Bronchial epithelial cell (primary cell): ENCODE measurements around the gene TERB2. TPM values are rescaled to one million over a fixed set of nuclear protein-coding genes. Genes with fewer than 3 reads are reported as not detected.
"Not testable (repeated sequence)": the region's sequence is repeated elsewhere in the genome, so short reads cannot be mapped to it uniquely, and the experiment has no call there.

Experiments
- DNase-seq: peaks from one replicate; pipeline ENCODE4 v3.0.0-alpha.2; 2010; ENCODE audit warnings: low read depth
- FAIRE-seq: peaks from 2 replicates; lab custom pipeline; 2011; peaks lifted over from hg19 to GRCh38; lab: Jason Lieb, UNC
- H3K27me3 ChIP-seq: 2 replicates; pipeline ENCODE4 v1.5.1; 2011; ENCODE audit warnings: low read length; ENCODE audit not compliant: control insufficient read depth, insufficient read depth
- H3K36me3 ChIP-seq: 2 replicates; pipeline ENCODE4 v1.5.1; 2011; ENCODE audit warnings: low read length; ENCODE audit not compliant: control insufficient read depth, insufficient read depth
- H3K4me3 ChIP-seq: 2 replicates; pipeline ENCODE4 v1.5.1; 2011; ENCODE audit warnings: mild to moderate bottlenecking, low read depth, low read length, control low read depth
- total RNA-seq: library from RNA; depleted of rRNA; stranded (reverse); fragments of >200 nt; gene quantifications from 2 replicates; pipeline ENCODE4 v1.2.1, GENCODE V29; 2014
- TF ChIP-seq, protein P1 (sequence below): IDR thresholded peaks from 2 replicates; pipeline ENCODE4 v1.5.1; 2011; ENCODE audit warnings: mild to moderate bottlenecking, moderate library complexity, low read length, control low read depth, inconsistent platforms; ENCODE audit not compliant: insufficient read depth, severe bottlenecking

Gene TERB2
- total RNA-seq, 1 donor from 2014 or later = not detected

DNA sequence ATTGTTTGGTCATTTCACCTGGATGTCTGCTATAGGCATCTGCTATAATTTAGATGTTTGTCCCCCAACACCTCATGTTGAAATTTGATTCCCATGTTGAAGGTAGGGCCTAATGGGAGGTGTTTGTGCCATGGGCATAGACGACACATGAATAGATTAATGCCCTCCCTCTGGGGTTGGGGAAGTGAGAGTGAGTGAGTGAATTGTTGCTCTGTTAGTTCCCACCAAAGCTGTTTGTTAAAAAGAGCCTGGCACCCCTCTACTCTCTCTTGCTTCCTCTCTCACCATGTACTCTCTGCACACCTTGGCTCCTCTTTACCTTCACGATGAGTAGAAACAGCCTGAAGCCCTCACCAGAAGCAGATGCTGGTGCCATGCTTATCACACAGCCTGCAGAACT lies 42.6 kb downstream of the TERB2 start:
- TF ChIP-seq, protein P1, sequence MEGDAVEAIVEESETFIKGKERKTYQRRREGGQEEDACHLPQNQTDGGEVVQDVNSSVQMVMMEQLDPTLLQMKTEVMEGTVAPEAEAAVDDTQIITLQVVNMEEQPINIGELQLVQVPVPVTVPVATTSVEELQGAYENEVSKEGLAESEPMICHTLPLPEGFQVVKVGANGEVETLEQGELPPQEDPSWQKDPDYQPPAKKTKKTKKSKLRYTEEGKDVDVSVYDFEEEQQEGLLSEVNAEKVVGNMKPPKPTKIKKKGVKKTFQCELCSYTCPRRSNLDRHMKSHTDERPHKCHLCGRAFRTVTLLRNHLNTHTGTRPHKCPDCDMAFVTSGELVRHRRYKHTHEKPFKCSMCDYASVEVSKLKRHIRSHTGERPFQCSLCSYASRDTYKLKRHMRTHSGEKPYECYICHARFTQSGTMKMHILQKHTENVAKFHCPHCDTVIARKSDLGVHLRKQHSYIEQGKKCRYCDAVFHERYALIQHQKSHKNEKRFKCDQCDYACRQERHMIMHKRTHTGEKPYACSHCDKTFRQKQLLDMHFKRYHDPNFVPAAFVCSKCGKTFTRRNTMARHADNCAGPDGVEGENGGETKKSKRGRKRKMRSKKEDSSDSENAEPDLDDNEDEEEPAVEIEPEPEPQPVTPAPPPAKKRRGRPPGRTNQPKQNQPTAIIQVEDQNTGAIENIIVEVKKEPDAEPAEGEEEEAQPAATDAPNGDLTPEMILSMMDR = no peak
- FAIRE-seq = no peak

DNA sequence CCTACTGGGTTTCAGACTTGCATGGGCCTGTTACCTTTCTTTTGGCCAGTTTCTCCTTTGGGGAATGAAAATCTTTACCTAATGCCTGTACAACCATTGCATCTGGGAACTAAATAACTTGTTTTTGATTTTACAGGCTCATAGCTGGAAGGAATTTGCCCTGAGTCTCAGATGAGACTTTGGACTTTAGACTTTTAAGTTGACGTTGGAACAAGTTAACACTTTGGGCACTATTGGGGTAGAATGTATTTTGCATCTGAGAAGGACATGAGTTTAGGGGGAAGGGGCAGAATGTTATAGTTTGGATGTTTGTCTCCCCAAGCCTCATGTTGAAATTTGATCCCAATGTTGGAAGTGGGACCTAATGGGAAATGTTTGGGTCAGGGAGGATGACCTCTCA lies 44.7 kb downstream of the TERB2 start:
- not testable (repeated sequence) for H3K36me3 ChIP-seq, H3K4me3 ChIP-seq, DNase-seq, H3K27me3 ChIP-seq
- peak; percentile 76 for FAIRE-seq

More for the DNA sequence above, 42.6 kb downstream of the TERB2 start:
- no peaks in the 10 kb centered on the region for H3K36me3 ChIP-seq
- no peaks in the 10 kb centered on the region for H3K27me3 ChIP-seq
- H3K4me3 ChIP-seq = no peak overlapping the region
- DNase-seq = no peak

DNA sequence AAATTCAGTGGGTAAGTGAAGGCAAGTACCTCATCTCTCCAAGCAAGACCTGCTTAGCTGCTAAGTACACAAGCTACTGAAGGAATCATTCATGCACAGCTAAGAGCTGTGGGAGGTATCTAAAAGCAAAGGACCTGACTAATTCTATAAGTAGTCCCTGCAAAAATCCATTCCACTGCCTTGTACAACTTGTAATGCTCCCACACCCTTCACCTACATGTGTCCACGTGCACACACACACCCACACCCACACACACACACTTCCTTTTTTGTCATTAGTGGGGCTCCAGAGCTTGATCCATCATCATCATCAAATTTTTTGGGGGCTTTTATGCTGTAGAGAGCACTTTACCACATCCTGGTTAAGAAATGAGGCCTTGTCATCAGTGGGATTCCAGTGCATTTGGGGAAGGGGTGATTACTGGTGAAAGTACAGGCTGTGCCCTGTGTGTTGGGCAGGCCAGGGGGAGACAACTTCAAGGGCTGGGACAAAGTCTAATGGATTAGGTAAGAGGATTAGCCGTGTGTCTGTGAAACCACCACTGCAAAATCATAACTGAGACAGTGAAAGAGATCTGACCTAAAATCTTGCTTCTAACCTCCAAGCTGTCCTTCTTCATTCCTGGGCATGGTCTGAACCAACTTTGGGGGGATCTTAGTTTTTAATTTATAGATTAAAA lies 47.4 kb downstream of the TERB2 start:
- DNase-seq = peak; percentile 10
- H3K36me3 ChIP-seq, H3K4me3 ChIP-seq, FAIRE-seq, H3K27me3 ChIP-seq: not testable (repeated sequence)

DNA sequence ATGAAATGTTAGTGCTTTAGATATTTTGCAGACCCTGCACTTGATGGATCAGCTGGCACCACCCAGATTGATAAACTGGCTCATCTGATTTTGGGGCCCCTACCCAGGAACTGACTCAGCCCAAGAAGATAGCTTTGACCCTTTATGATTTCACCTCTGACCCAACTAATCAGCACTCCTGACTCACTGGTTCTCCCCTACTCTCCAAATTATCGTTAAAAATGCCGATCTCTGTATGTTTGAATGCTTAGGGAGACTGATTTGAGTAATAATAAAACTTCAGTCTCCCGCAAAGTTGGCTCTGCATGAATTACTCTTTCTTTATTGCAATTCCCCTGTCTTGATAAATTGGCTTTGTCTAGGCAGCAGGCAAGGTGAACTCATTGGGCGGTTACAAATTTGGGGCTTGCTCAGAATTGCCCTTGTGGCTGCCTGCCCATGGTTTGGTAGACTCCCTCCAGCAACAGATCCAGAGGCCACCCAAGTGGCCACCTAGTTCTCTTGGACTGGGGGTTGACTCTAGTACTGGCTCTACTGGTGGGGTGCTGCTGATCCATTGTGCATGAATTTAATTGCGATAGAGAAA lies 48.2 kb downstream of the TERB2 start:
- H3K4me3 ChIP-seq, H3K27me3 ChIP-seq, FAIRE-seq, DNase-seq, H3K36me3 ChIP-seq: not testable (repeated sequence)

DNA sequence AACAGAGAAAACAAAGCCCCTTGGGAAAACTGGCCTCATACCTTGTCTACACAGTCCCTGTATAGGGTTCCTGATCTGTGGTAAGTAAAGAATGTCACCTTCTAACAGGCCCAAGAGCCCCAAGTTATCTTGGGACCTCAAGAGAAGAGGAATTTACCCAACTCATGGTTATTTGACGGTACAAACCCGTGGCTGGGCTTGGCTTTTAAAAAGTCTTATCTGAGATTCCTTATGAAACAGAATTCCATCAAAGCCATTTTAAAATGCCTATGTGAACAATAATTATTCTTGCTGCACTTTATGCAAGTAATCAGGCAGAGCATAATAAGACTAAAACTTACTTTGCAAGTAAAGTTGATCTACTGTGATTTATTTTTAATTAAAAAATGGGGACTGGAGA lies 52.6 kb downstream of the TERB2 start:
- FAIRE-seq (no peak), DNase-seq (no peak)
- H3K36me3 ChIP-seq = no peaks in the 10 kb centered on the region
- H3K4me3 ChIP-seq = no peak overlapping the region
- TF ChIP-seq, protein P1 = no peak
- H3K27me3 ChIP-seq = no peaks in the 10 kb centered on the region

DNA sequence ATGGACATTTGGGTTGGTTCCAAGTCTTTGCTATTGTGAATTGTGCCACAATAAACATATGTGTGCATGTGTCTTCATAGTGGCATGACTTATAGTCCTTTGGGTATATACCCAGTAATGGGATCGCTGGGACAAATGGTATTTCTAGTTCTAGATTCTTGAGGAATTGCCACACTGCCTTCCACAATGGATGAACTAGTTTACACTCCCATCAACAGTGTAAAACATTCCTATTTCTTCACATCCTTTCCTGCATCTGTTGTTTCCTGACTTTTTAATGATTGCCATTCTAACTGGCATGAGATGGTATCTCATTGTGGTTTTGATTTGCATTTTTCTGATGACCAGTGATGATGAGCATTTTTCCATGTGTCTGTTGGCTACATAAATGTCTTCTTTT lies 58.6 kb downstream of the TERB2 start:
- FAIRE-seq, H3K4me3 ChIP-seq, DNase-seq, H3K27me3 ChIP-seq, H3K36me3 ChIP-seq: not testable (repeated sequence)

DNA sequence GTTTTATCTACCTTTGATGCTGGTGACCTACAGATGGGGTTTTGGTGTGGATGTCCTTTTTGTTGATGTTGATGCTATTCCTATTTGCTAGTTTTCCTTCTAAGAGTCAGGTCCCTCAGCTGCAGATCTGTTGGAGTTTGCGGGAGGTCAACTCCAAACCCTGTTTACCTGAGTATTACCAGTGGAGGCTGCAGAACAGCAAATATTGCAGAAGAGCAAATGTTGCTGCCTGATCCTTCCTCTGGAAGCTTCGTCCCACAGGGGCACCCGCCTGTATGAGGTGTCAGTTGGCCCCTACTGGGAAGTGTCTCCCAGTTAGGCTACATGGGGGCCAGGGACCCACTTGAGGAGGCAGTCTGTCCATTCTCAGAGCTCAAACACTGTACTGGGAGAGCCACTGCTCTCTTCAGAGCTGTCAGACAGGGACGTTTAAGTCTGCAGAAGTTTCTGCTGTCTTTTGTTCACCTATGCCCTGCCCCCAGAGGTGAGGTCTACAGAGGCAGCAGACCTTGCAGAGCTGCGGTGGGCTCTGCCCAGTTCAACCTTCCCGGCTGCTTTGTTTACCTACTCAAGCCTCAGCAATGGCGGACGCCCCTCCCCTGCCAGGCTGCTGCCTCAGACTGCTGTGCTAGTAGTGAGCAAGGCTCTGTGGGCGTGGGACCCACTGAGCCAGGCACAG lies 63.9 kb downstream of the TERB2 start:
- not testable (repeated sequence) for H3K27me3 ChIP-seq, FAIRE-seq

DNA sequence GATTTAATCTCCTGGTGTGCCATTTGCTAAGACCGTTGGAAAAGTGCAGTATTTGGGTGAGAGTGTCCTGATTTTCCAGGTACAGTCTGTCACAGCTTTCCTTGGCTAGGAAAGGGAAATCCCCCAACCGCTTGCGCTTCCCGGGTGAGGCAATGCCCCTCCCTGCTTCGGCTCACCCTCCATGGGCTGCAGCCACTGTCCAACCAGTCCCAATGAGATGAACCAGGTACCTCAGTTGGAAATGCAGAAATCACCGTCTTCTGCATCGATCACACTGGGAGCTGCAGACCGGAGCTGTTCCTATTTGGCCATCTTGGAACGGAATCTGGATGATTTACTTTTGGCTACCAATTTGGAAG lies 64.4 kb downstream of the TERB2 start:
- not testable (repeated sequence) for H3K4me3 ChIP-seq, FAIRE-seq, H3K36me3 ChIP-seq

More for the DNA sequence above, 63.9 kb downstream of the TERB2 start:
- not testable (repeated sequence) for DNase-seq, H3K4me3 ChIP-seq, H3K36me3 ChIP-seq

More for the DNA sequence above, 64.4 kb downstream of the TERB2 start:
- not testable (repeated sequence) for DNase-seq, H3K27me3 ChIP-seq
